GM23338 (cell line): ENCODE measurements around the gene CBR1.

ENCODE experiments used
- CREB1 ChIP-seq: fragments of 250-450 bp; sonication (Bioruptor Pico); IDR thresholded peaks from 2 replicates; pipeline ENCODE4 v1.5.0; 2020; ENCODE audit warnings: low read depth, mild to moderate bottlenecking, moderate library complexity
- CTCF ChIP-seq, 2 experiments: fragments of 200-600 bp in 1 of 2; sonication (generic) in 1 of 2; conservative IDR thresholded peaks; 2 replicates each; pipeline versions ENCODE4 v1.5.1 to v1.6.1; 2016 to 2017; ENCODE audit warnings: antibody characterized with exemption in 2 of 2, low read depth in 2 of 2, mild to moderate bottlenecking in 2 of 2, moderate library complexity in 1 of 2
- EZH2 ChIP-seq: fragments of 200-600 bp; sonication (generic); IDR thresholded peaks from one replicate; pipeline ENCODE4 v1.8.0; 2017; ENCODE audit warnings: antibody characterized with exemption, mild to moderate bottlenecking, low read depth; ENCODE audit not compliant: unreplicated experiment
- EZH2phosphoT487 ChIP-seq: fragments of 200-600 bp; sonication (generic); IDR thresholded peaks from one replicate; pipeline ENCODE4 v1.8.1; 2018; ENCODE audit warnings: antibody characterized with exemption; ENCODE audit not compliant: unreplicated experiment
- POLR2AphosphoS5 ChIP-seq: IDR thresholded peaks from 2 replicates; pipeline ENCODE4 v1.6.1; 2016; ENCODE audit warnings: antibody characterized with exemption, low read depth
- REST ChIP-seq: IDR thresholded peaks from one replicate; pipeline ENCODE4 v1.6.1; 2018; ENCODE audit warnings: antibody characterized with exemption; ENCODE audit not compliant: unreplicated experiment
- ZNF114 ChIP-seq: fragments of 250-450 bp; sonication (Bioruptor Pico); IDR thresholded peaks from 2 replicates; pipeline ENCODE4 v1.5.0; 2020; ENCODE audit warnings: mild to moderate bottlenecking, moderate library complexity
- ZNF331 ChIP-seq: fragments of 250-450 bp; sonication (Bioruptor Pico); IDR thresholded peaks from 2 replicates; pipeline ENCODE4 v1.5.0; 2020; ENCODE audit warnings: low read depth, mild to moderate bottlenecking, moderate library complexity

GRCh38 chr21:36032647-36033406 is 37.0 kb upstream of the CBR1 start:
- TF ChIP-seq CTCF (conservative IDR thresholded peaks at IDR 0.05; ENCODE audit: low read depth in 2 of 2) (no peak), POLR2AphosphoS5 (no peak), EZH2 (no peak), ZNF331 (no peak), CREB1 (CRISPR knock-in tag) (no peak), EZH2phosphoT487 (no peak), REST (no peak), ZNF114 (CRISPR knock-in tag) (no peak)
